GM21360 (cell line): ENCODE results near the gene RGL4.
"Not testable (repeated sequence)": the region's sequence is repeated elsewhere in the genome, so short reads cannot be mapped to it uniquely, and the experiment has no call there.

ENCODE experiments used
- ATAC-seq: cut with Tn5 transposase; IDR thresholded peaks from one replicate; pipeline ENCODE4 v1.9.1; 2021; ENCODE audit warnings: mild to moderate bottlenecking, moderate library complexity; ENCODE audit not compliant: unreplicated experiment

RGL4 gene

GRCh38 chr22:23690713-23691112 lies at the start of gene RGL4:
RGL4 (plus strand) TSS chr22:23691013; CDS start chr22:23692031, 1,018 bp downstream.
- ATAC-seq: no peak

GRCh38 chr22:23646526-23646925 lies 44.3 kb upstream of the RGL4 start:
- not testable (repeated sequence) for ATAC-seq

GRCh38 chr22:23649071-23649501 lies 41.7 kb upstream of the RGL4 start:
- ATAC-seq: no peak

GRCh38 chr22:23651676-23652075 lies 39.1 kb upstream of the RGL4 start:
- ATAC-seq: no peak

- no peak for ATAC-seq
These were observed 38.5 kb upstream of the RGL4 start for GRCh38 chr22:23652286-23652685.

- no peak for ATAC-seq
These were observed 38.1 kb upstream of the RGL4 start for GRCh38 chr22:23652711-23653110.

GRCh38 chr22:23655891-23656475 lies 34.8 kb upstream of the RGL4 start:
- no peak for ATAC-seq

- no peak for ATAC-seq
These were observed 33.1 kb upstream of the RGL4 start for GRCh38 chr22:23657727-23658126.

- not testable (repeated sequence) for ATAC-seq
These were observed 30.4 kb upstream of the RGL4 start for GRCh38 chr22:23660381-23660780.

GRCh38 chr22:23670378-23671295 lies 20.2 kb upstream of the RGL4 start:
- ATAC-seq: no peak

GRCh38 chr22:23671387-23671786 lies 19.4 kb upstream of the RGL4 start:
- ATAC-seq: not testable (repeated sequence)

GRCh38 chr22:23672307-23673049 lies 18.3 kb upstream of the RGL4 start:
- not testable (repeated sequence) for ATAC-seq

- ATAC-seq: no peak
These were observed 17.7 kb upstream of the RGL4 start for GRCh38 chr22:23673050-23673620.

- ATAC-seq: no peak
These were observed 16.8 kb upstream of the RGL4 start for GRCh38 chr22:23673826-23674690.

- ATAC-seq: not testable (repeated sequence)
These were observed 15.8 kb upstream of the RGL4 start for GRCh38 chr22:23674886-23675501.

GRCh38 chr22:23675502-23676415 lies 15.1 kb upstream of the RGL4 start:
- no peak for ATAC-seq

- ATAC-seq: not testable (repeated sequence)
These were observed 13.7 kb upstream of the RGL4 start for GRCh38 chr22:23676841-23677700.

- no peak for ATAC-seq
These were observed 13.2 kb upstream of the RGL4 start for GRCh38 chr22:23677701-23677995.
